ENCODE data around the gene LHFPL3. TPM values are rescaled to one million over a fixed set of nuclear protein-coding genes. Genes with fewer than 3 reads are reported as not detected.

The LHFPL3 gene
- total and polyA plus RNA-seq, 2 of the 13 experiments (the other 11 are each of a cell fraction or from before 2014, with no cell fraction given) = not detected

- TF ChIP-seq, protein P1, sequence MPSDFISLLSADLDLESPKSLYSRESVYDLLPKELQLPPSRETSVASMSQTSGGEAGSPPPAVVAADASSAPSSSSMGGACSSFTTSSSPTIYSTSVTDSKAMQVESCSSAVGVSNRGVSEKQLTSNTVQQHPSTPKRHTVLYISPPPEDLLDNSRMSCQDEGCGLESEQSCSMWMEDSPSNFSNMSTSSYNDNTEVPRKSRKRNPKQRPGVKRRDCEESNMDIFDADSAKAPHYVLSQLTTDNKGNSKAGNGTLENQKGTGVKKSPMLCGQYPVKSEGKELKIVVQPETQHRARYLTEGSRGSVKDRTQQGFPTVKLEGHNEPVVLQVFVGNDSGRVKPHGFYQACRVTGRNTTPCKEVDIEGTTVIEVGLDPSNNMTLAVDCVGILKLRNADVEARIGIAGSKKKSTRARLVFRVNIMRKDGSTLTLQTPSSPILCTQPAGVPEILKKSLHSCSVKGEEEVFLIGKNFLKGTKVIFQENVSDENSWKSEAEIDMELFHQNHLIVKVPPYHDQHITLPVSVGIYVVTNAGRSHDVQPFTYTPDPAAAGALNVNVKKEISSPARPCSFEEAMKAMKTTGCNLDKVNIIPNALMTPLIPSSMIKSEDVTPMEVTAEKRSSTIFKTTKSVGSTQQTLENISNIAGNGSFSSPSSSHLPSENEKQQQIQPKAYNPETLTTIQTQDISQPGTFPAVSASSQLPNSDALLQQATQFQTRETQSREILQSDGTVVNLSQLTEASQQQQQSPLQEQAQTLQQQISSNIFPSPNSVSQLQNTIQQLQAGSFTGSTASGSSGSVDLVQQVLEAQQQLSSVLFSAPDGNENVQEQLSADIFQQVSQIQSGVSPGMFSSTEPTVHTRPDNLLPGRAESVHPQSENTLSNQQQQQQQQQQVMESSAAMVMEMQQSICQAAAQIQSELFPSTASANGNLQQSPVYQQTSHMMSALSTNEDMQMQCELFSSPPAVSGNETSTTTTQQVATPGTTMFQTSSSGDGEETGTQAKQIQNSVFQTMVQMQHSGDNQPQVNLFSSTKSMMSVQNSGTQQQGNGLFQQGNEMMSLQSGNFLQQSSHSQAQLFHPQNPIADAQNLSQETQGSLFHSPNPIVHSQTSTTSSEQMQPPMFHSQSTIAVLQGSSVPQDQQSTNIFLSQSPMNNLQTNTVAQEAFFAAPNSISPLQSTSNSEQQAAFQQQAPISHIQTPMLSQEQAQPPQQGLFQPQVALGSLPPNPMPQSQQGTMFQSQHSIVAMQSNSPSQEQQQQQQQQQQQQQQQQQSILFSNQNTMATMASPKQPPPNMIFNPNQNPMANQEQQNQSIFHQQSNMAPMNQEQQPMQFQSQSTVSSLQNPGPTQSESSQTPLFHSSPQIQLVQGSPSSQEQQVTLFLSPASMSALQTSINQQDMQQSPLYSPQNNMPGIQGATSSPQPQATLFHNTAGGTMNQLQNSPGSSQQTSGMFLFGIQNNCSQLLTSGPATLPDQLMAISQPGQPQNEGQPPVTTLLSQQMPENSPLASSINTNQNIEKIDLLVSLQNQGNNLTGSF (CRISPR knock-in tag; IDR thresholded peaks at IDR 0.05) = no peak
- TF ChIP-seq ATF7-NPFF (CRISPR knock-in tag; IDR thresholded peaks at IDR 0.05; ENCODE audit: low read depth) (no peak), STAT6 (CRISPR knock-in tag; IDR thresholded peaks at IDR 0.05; ENCODE audit: borderline replicate concordance) (no peak), TFE3 (CRISPR knock-in tag; IDR thresholded peaks at IDR 0.05) (no peak), ZNF570 (CRISPR knock-in tag; IDR thresholded peaks at IDR 0.05; ENCODE audit: borderline replicate concordance) (no peak)
Measured at GRCh38 chr7:104955276-104955675, 626.9 kb downstream of the LHFPL3 start (continued).

Small RNA genes within 50 kb of the gene (small RNA-seq; reads per million reads assigned to genes)
- gene RN7SL8P (ENCODE audit: insufficient read depth in 2 of 3, insufficient read length in 3 of 3, low read depth in 2 of 3, low replicate concordance in 1 of 3) = 0 to 0.97 (median 0) reads per million in 3 experiments

Other genes starting within 250 kb of the LHFPL3 start
- 18.6 and 18.8 TPM in 2 replicates for gene ORC5, start 120.6 kb upstream of the LHFPL3 start, total RNA-seq (2016; rRNA removed; fragmentation: Illumina TruSeq; extraction: Trizol)
- 3.1 and 4.8 TPM in 2 replicates for gene ORC5, start 120.6 kb upstream of the LHFPL3 start, polyA plus RNA-seq (2011; rRNA removed)